ENCODE measurements around the gene RSRC1.
"Not testable (repeated sequence)": the region's sequence is repeated elsewhere in the genome, so short reads cannot be mapped to it uniquely, and the experiment has no call there.

The RSRC1 gene

GRCh38 chr3:158110658-158111018 is 749 bp downstream of the RSRC1 start:
- peak overlapping the region; percentile 75 for H3K4me3 ChIP-seq
- peak overlapping the region in 1 of 2 donors; percentile 80 for H3K27ac ChIP-seq
- no peak for DNase-seq (ENCODE audit: low spot score)
- TF ChIP-seq CTCF (IDR thresholded peaks at IDR 0.05): no peak

GRCh38 chr3:158111861-158112260 is 2.0 kb downstream of the RSRC1 start:
- Histone ChIP-seq H3K4me3 (no peak overlapping the region), H3K27ac (no peak overlapping the region)
- DNase-seq (ENCODE audit: low spot score): no peak
- no peak for TF ChIP-seq CTCF (IDR thresholded peaks at IDR 0.05)

- not testable (repeated sequence) for H3K27ac ChIP-seq; H3K4me3 ChIP-seq; DNase-seq (ENCODE audit: low spot score)
Measured at GRCh38 chr3:158113595-158113994, 3.7 kb downstream of the RSRC1 start.

- TF ChIP-seq CTCF (IDR thresholded peaks at IDR 0.05): no peak
- DNase-seq (ENCODE audit: low spot score): no peak
- Histone ChIP-seq H3K4me3 (no peak overlapping the region), H3K27ac (no peak overlapping the region)
Measured at GRCh38 chr3:158120330-158120729, 10.4 kb downstream of the RSRC1 start.

GRCh38 chr3:158121295-158121694 is 11.4 kb downstream of the RSRC1 start:
- TF ChIP-seq CTCF (IDR thresholded peaks at IDR 0.05): no peak
- no peak for DNase-seq (ENCODE audit: low spot score)
- no peak overlapping the region for H3K27ac ChIP-seq
- H3K4me3 ChIP-seq: no peak overlapping the region

GRCh38 chr3:158122721-158123120 is 12.8 kb downstream of the RSRC1 start:
- H3K27ac ChIP-seq: not testable (repeated sequence)

GRCh38 chr3:158127250-158128219 is 17.6 kb downstream of the RSRC1 start:
- no peak for DNase-seq (ENCODE audit: low spot score)
- no peak overlapping the region for H3K27ac ChIP-seq
- TF ChIP-seq CTCF (IDR thresholded peaks at IDR 0.05): no peak
- H3K4me3 ChIP-seq: no peak overlapping the region

More at GRCh38 chr3:158122721-158123120, 12.8 kb downstream of the RSRC1 start:
- H3K4me3 ChIP-seq; DNase-seq (ENCODE audit: low spot score): not testable (repeated sequence)

- DNase-seq (ENCODE audit: low spot score): no peak
- TF ChIP-seq CTCF (IDR thresholded peaks at IDR 0.05): no peak
- Histone ChIP-seq H3K27ac (no peak overlapping the region), H3K4me3 (no peak overlapping the region)
Measured at GRCh38 chr3:158128755-158129154, 18.9 kb downstream of the RSRC1 start.
